Gastrocnemius medialis (tissue), 4 donors: ENCODE results near the gene BCL2.

Source experiments
- CTCF ChIP-seq, 5 experiments: fragments of 450-650 bp in 3 of 5; fragments of 200-600 bp in 2 of 5; sonication (generic) in 2 of 5; IDR thresholded peaks in 4 of 5; conservative IDR thresholded peaks in 1 of 5; 1 replicate in 4 of 5; 2 replicates in 1 of 5; pipeline ENCODE4 v1.5.1; 2016 to 2019; ENCODE audit warnings: antibody characterized with exemption in 5 of 5, mild to moderate bottlenecking in 3 of 5, moderate library complexity in 3 of 5
- POLR2A ChIP-seq, 2 donors: fragments of 450-650 bp; IDR thresholded peaks; one replicate each; pipeline ENCODE4 v1.6.1; 2017; ENCODE audit warnings: antibody characterized with exemption in 2 of 2, mild to moderate bottlenecking in 2 of 2, moderate library complexity in 2 of 2

GRCh38 chr18:63078471-63078870, 241.1 kb downstream of the BCL2 start:
- TF ChIP-seq POLR2A (IDR thresholded peaks at IDR 0.05) (no peak), CTCF (IDR thresholded peaks at IDR 0.05 in 4 of 5, conservative IDR thresholded peaks at IDR 0.05 in 1 of 5) (no peak)
